A673 (cell line): ENCODE data around the gene PLK1. TPM values are rescaled to one million over a fixed set of nuclear protein-coding genes. Genes with fewer than 3 reads are reported as not detected.

Experiments
- BruUV-seq: library from RNA; stranded (reverse); fragments of 400-500 nt; replicated peaks from 2 replicates; lab custom pipeline; 2021; lab: Mats Ljungman, UMichigan
- CTCF ChIA-PET: fragments of 300-600 bp; sonication (Branson Sonifier 250); formaldehyde crosslinking; loops from one replicate; lab custom pipeline; 2022; ENCODE audit warnings: antibody characterized with exemption; lab: Charles Lee
- POLR2A ChIA-PET: fragments of 300-600 bp; sonication (Branson Sonifier 250); formaldehyde crosslinking; loops from one replicate; lab custom pipeline; 2022; ENCODE audit warnings: antibody characterized with exemption; ENCODE audit not compliant: low non-redundant PET; lab: Charles Lee
- DNase-seq: peaks from one replicate; pipeline ENCODE4 v3.0.0-alpha.2; 2015; ENCODE audit warnings: low spot score
- H3K27ac ChIP-seq: fragments of 200-600 bp; sonication (generic); 2 replicates; pipeline ENCODE4 v1.5.1; 2016; ENCODE audit warnings: mixed run types, low read depth, mild to moderate bottlenecking, mixed read lengths, antibody characterized with exemption, low read length; ENCODE audit not compliant: poor library complexity, severe bottlenecking
- H3K27me3 ChIP-seq: fragments of 200-600 bp; sonication (generic); replicated peaks from 2 replicates; pipeline ENCODE4 v1.6.1; 2017; ENCODE audit warnings: mixed run types, low read depth, mild to moderate bottlenecking, mixed read lengths, antibody characterized with exemption, low read length; ENCODE audit not compliant: insufficient read depth, poor library complexity
- H3K36me3 ChIP-seq: fragments of 200-600 bp; sonication (generic); 2 replicates; pipeline ENCODE4 v1.6.1; 2016; ENCODE audit warnings: mixed run types, mild to moderate bottlenecking, mixed read lengths, antibody characterized with exemption, low read length; ENCODE audit not compliant: insufficient read depth, poor library complexity, severe bottlenecking
- H3K4me1 ChIP-seq: fragments of 200-600 bp; sonication (generic); 2 replicates; pipeline ENCODE4 v1.6.1; 2017; ENCODE audit warnings: mixed run types, mild to moderate bottlenecking, mixed read lengths, antibody characterized with exemption, low read length; ENCODE audit not compliant: insufficient read depth, poor library complexity, severe bottlenecking
- H3K4me3 ChIP-seq: fragments of 200-600 bp; sonication (generic); 2 replicates; pipeline ENCODE4 v1.5.1; 2016; ENCODE audit warnings: low read depth, mixed run types, mild to moderate bottlenecking, mixed read lengths, low read length; ENCODE audit not compliant: poor library complexity, severe bottlenecking
- H3K9me3 ChIP-seq: fragments of 200-600 bp; sonication (generic); 2 replicates; pipeline ENCODE4 v1.6.1; 2016; ENCODE audit warnings: mixed run types, low read depth, mild to moderate bottlenecking, mixed read lengths, antibody characterized with exemption, low read length; ENCODE audit not compliant: poor library complexity, severe bottlenecking
- EZH2 ChIP-seq: fragments of 200-600 bp; sonication (generic); IDR thresholded peaks from 2 replicates; pipeline ENCODE4 v1.6.1; 2017; ENCODE audit warnings: borderline replicate concordance, low read depth, mild to moderate bottlenecking, mixed read lengths, antibody characterized with exemption, low read length; ENCODE audit not compliant: poor library complexity, severe bottlenecking
- intact Hi-C: fragments of 100-400 bp; cut with micrococcal nuclease; formaldehyde crosslinking; loops from one replicate; pipeline ENCODE4 v1.10.0; 2022; ENCODE audit not compliant: unreplicated experiment
- total RNA-seq: library from RNA; stranded (reverse); gene quantifications from 2 replicates; pipeline ENCODE4 v1.2.3, GENCODE V29; 2021
- TF ChIP-seq, protein P1 (sequence below): fragments of 300-800, 200-600 bp; sonication (generic); conservative IDR thresholded peaks from 2 replicates; pipeline ENCODE4 v1.5.1; 2017; ENCODE audit warnings: low read depth, mild to moderate bottlenecking, antibody characterized with exemption, low read length, moderate library complexity, mixed read lengths

Gene PLK1
- total RNA-seq, 1 experiment from 2014 or later: 234 TPM

DNA sequence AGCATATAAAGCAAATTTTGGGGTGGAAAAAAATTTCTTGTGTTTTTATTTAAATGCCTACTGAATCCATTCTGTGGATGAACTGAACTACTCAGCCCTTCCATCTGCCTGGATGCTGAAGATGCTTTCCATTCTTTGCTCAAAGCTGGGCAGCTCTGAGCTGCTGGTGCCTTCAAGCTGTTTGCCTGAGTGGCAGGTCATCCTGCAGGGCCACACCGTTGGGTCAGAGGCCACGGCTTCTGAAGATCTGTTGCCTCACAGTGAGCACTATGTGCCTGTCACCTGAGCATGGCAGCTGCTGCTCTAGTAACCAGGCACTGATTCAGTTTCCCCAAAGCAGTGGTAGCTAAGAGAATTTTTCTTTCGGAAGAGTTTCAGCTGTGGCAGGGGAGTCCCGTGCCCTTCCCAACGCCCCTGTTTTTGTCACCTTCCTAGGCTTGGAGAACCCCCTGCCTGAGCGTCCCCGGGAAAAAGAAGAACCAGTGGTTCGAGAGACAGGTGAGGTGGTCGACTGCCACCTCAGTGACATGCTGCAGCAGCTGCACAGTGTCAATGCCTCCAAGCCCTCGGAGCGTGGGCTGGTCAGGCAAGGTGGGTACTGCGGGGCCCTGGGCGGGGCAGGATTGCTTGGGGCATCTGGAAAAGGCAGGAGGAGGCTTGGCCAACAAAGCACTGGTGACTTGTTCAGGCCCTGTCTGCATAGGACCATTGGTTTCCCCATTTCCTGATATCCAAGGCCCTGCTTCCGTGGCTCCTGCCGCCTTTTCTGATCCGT is 8.5 kb downstream of the PLK1 start:
- no peak overlapping the region for H3K4me3 ChIP-seq
- peaks cover 100% of the 10 kb centered on the region for H3K36me3 ChIP-seq
- ChIA-PET CTCF (no interaction called here), POLR2A (no interaction called here)
- intact Hi-C loops: no loop called here
- DNase-seq: no peak
- H3K4me1 ChIP-seq: peaks cover 6% of the 10 kb centered on the region
- no TSS peak for BruUV-seq
- TF ChIP-seq EZH2: no peak
- TF ChIP-seq, protein P1, sequence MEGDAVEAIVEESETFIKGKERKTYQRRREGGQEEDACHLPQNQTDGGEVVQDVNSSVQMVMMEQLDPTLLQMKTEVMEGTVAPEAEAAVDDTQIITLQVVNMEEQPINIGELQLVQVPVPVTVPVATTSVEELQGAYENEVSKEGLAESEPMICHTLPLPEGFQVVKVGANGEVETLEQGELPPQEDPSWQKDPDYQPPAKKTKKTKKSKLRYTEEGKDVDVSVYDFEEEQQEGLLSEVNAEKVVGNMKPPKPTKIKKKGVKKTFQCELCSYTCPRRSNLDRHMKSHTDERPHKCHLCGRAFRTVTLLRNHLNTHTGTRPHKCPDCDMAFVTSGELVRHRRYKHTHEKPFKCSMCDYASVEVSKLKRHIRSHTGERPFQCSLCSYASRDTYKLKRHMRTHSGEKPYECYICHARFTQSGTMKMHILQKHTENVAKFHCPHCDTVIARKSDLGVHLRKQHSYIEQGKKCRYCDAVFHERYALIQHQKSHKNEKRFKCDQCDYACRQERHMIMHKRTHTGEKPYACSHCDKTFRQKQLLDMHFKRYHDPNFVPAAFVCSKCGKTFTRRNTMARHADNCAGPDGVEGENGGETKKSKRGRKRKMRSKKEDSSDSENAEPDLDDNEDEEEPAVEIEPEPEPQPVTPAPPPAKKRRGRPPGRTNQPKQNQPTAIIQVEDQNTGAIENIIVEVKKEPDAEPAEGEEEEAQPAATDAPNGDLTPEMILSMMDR: no peak
- H3K27me3 ChIP-seq: no peaks in the 10 kb centered on the region
- H3K27ac ChIP-seq: no peak overlapping the region
- H3K9me3 ChIP-seq: no peaks in the 10 kb centered on the region

DNA sequence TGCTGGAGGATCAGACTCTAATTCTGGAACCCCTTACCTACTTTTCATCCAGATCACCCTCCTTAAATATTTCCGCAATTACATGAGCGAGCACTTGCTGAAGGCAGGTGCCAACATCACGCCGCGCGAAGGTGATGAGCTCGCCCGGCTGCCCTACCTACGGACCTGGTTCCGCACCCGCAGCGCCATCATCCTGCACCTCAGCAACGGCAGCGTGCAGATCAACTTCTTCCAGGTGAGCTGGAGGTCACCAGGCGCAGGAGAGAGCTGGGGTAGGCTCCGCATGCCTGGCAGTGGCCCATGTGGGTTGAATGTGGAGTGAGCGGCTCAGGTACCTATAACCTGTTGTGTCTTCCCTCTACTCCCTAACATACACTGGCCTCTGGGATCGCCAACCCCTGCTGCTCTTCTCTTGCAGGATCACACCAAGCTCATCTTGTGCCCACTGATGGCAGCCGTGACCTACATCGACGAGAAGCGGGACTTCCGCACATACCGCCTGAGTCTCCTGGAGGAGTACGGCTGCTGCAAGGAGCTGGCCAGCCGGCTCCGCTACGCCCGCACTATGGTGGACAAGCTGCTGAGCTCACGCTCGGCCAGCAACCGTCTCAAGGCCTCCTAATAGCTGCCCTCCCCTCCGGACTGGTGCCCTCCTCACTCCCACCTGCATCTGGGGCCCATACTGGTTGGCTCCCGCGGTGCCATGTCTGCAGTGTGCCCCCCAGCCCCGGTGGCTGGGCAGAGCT is 10.9 kb downstream of the PLK1 start:
- Histone ChIP-seq H3K27me3 (no peaks in the 10 kb centered on the region), H3K36me3 (peaks cover 78% of the 10 kb centered on the region), H3K4me1 (no peaks in the 10 kb centered on the region), H3K9me3 (no peaks in the 10 kb centered on the region), H3K4me3 (no peak overlapping the region), H3K27ac (no peak overlapping the region)
- intact Hi-C loops: loop anchor here (10.0 kb wide), 1 partner anchor 65 kb away; the partner anchor contains the start of gene CHP2
- TSS peak; percentile 60 for BruUV-seq
- no peak for DNase-seq
- TF ChIP-seq EZH2: no peak
- TF ChIP-seq, protein P1: no peak
- ChIA-PET POLR2A (interaction anchor here (1.5 kb wide), 1 partner anchor 11 kb away, joined by 6 read pairs; the partner anchor contains the start of gene PLK1), CTCF (no interaction called here)

DNA sequence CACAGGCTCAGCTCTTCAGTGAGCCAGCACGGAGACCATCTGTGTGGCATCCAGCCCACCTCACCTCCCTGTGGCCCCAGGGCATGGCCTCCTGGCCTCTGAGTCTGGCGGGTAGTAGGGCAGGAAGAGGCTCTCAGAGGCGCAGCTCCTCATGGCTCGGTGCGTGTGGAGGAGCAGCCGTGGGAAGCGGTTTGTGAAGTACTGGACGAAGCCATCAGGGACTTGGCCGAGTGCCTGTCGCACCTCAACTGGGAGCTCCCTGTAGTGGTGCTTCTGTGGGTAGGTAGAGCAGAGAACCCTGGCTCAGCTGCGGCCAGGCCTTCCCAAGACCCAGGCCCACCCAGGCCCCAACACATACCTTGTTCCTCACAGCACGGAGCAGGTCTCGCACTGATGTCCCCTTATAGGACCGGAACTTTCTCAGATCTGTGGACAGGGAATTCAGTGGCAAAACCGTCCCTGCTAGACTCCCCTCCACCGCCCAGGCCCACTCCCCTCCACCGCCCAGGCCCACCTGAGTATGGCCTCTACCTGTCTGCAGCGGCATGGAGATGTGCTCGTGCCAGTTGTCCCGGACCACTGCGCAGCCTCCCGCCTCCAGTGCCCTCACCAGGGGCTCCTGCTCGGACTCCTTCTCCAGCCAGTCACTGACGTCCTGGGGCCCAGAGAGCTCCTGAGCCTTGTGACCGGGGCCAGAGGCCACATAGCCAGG is 12.2 kb downstream of the PLK1 start:
- peaks cover 65% of the 10 kb centered on the region for H3K36me3 ChIP-seq
- intact Hi-C loops: loop anchor here (10.0 kb wide), 1 partner anchor 64 kb away; the partner anchor contains the start of gene CHP2
- no peak overlapping the region for H3K4me3 ChIP-seq
- H3K9me3 ChIP-seq: no peaks in the 10 kb centered on the region
- POLR2A ChIA-PET: interaction anchor here (1.5 kb wide), 1 partner anchor 12 kb away, joined by 6 read pairs; the partner anchor contains the start of gene PLK1
- DNase-seq: no peak
- CTCF ChIA-PET: no interaction called here
- no peak overlapping the region for H3K27ac ChIP-seq
- H3K4me1 ChIP-seq: no peaks in the 10 kb centered on the region
- BruUV-seq: no TSS peak
- no peaks in the 10 kb centered on the region for H3K27me3 ChIP-seq
- TF ChIP-seq, protein P1: no peak
- TF ChIP-seq EZH2: no peak
